LNCAP (cell line): Measurements from ENCODE around the gene PIAS2.

Source experiments
- CTCF ChIP-seq: fragments of 450-650 bp; IDR thresholded peaks from 2 replicates; pipeline ENCODE4 v1.5.1; 2017; ENCODE audit warnings: mild to moderate bottlenecking

PIAS2 gene

GRCh38 chr18:46910856-46911255 lies 6.5 kb downstream of the PIAS2 start:
- TF ChIP-seq CTCF = no peak

- no peak for TF ChIP-seq CTCF
These were observed 7.8 kb downstream of the PIAS2 start for GRCh38 chr18:46909497-46909896.

DNA sequence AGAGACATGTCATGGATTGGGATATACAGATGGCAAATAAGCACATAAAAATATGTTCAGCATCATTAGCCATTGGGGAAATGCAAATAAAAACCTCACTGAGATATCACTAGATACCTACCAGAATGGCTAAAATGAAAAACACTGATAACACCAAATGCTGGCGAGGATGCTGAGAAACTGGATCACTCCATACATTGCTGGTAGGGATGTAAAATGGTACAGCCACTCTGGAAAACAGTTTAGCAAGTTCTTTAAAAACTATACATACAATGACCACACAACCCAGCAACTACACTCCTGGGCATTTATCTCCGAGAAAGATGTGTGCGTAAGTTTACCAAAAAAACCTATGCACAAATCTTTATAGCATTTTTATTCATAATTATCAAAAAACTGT lies 13.9 kb downstream of the PIAS2 start:
- TF ChIP-seq CTCF = no peak

DNA sequence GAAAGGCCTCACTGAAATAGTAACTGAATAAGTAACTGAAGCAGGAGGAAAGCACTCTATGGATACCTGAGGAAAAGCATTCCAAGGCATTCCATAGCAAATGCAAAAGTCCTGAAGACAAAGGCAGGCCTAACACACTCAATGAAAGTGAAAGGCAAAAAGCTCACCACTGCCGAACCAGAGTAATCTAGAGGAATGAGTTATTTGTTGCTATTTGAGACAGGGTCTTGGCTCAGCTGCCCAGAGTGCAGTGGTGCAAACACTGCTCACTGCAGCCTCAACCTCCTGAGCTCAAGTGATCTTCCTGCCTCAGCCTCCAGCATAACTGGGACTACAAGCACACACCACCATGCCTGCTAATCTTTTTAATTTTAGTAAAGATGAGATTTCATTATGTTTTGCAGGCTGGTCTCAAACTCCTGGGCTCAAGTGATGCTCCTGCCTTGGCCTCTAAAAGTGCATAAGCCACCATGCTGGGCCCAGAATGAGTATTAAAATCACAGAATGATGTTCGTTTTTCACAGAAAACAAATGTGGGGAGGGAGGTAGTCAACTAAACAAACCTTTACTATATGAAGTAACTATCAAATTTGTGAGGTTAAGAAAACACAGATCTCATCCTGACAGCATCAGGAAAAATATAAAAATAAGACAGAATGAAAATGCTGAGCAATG lies 17.9 kb downstream of the PIAS2 start:
- TF ChIP-seq CTCF = no peak

DNA sequence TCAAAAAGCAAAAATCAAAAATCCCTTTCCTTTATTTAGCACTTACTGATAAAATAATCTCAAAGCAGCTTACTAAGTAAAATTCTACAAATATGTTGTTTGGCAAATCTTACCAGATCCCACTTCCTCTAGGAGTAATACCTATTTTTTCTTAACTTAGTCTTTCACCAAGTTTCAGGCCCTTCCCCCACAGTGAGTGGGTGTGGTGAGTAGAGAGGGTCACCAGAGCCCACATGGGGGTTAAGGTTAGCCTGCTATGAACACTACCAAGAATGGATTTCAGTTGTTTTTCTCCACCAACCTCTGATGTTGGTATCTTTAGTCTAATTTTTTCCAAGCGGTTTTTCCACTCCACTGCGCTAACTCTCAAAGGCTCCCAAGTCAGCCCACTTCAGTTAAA lies 23.2 kb downstream of the PIAS2 start:
- no peak for TF ChIP-seq CTCF

DNA sequence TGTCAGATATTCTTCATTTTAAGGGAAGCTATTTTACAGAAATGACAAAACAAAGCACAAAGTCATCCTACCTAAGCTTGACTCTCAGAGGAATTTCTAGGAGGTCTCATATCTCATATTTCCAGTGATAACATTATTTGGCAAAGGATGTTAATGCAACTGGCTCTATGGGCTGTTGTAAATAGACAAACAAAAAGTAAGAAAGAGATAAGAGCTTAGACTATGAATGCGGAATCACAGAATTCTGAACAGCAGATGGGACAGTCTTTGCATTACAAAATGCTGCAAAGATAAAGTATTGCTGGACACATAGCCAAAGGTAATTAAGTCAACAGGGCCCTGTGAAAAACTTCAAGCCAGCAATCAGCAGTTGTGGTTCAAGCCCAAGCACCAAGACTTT lies 23.9 kb downstream of the PIAS2 start:
- TF ChIP-seq CTCF = no peak

DNA sequence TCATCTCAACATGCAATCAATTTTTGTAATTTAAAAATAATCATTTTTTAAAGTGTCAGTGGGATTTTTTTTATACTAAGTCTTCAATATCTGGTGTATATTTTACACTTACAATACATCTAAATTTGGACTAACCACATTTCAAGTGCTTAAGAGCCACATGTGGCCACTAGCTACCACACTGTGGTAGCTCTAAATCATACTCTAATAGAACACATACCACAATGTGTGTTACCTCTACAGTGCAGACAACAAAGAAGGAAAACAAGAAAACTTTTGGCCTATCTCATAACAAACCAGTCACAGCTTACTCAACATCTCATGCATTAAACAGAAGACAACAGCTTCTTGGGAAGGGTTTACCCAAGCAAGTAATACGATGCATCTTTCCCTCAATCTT lies 24.5 kb downstream of the PIAS2 start:
- TF ChIP-seq CTCF = no peak

DNA sequence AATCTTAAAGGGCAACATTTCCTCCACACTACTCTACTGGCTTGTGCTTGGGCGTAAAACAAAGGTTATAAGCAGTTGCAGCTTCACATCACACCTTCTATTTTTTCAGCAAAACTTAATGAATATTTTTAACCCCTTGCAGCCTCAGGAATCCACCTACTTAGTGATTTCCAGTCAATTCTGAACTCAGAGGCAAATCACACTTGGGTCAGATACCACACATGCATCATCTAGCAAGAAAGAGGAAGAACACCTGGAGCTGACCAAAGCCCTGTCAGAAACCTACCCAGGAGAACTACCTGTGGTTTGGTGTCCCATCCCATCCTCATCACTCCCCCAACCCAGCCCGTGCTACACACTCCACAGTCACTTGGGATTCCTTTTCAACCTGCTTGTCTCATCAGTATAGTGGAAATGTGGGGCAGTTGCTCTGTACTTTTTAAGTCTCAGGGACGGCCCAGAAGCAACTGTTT lies 25.5 kb downstream of the PIAS2 start:
- no peak for TF ChIP-seq CTCF
